ENCODE results near the gene LIPC.

- no peak for TF ChIP-seq EZH2 (IDR thresholded peaks at IDR 0.05; ENCODE audit: low read length, missing control alignments)
- TF ChIP-seq CTCF (conservative IDR thresholded peaks at IDR 0.05 in 1 of 2, IDR thresholded peaks at IDR 0.05 in 1 of 2; ENCODE audit: low read depth in 1 of 2, low read length in 2 of 2): no peak
Observed at GRCh38 chr15:58522391-58522790, 90.6 kb downstream of the LIPC start.
